PC-9 (cell line): Measurements from ENCODE around the gene CELA3A.
"Not testable (repeated sequence)": the region's sequence is repeated elsewhere in the genome, so short reads cannot be mapped to it uniquely, and the experiment has no call there.

Experiments used
- EZH2 ChIP-seq: fragments of 200-600 bp; sonication (generic); IDR thresholded peaks from 2 replicates; pipeline ENCODE4 v1.8.0; 2017; ENCODE audit warnings: antibody characterized with exemption, low read depth
- TF ChIP-seq, protein P1 (sequence below): fragments of 200-600 bp; sonication (generic); conservative IDR thresholded peaks from 2 replicates; pipeline ENCODE4 v1.6.1; 2017; ENCODE audit warnings: mixed run types, antibody characterized with exemption, mild to moderate bottlenecking, moderate library complexity

DNA sequence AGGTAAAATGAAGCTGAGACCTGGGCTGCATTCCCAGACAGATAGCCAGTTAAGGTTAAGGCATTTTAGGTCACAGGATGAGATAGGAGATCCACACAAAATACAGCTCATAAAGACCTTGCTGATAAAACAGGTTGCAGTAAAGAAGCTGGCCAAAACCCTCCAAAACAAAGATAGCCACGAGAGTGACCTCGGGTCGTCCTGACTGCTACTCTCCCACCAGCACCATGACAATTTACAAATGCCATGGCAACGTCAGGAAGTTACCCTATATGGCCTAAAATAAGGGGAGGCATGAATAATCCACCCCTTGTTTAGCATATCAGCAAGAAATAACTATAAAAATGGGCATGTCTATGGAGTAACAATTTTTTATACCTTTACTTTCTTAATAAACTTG is 30.9 kb upstream of the CELA3A start:
- TF ChIP-seq EZH2: not testable (repeated sequence)
- TF ChIP-seq, protein P1, sequence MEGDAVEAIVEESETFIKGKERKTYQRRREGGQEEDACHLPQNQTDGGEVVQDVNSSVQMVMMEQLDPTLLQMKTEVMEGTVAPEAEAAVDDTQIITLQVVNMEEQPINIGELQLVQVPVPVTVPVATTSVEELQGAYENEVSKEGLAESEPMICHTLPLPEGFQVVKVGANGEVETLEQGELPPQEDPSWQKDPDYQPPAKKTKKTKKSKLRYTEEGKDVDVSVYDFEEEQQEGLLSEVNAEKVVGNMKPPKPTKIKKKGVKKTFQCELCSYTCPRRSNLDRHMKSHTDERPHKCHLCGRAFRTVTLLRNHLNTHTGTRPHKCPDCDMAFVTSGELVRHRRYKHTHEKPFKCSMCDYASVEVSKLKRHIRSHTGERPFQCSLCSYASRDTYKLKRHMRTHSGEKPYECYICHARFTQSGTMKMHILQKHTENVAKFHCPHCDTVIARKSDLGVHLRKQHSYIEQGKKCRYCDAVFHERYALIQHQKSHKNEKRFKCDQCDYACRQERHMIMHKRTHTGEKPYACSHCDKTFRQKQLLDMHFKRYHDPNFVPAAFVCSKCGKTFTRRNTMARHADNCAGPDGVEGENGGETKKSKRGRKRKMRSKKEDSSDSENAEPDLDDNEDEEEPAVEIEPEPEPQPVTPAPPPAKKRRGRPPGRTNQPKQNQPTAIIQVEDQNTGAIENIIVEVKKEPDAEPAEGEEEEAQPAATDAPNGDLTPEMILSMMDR: not testable (repeated sequence)
